ENCODE measurements around the gene RNF31.

RNF31 gene

DNA sequence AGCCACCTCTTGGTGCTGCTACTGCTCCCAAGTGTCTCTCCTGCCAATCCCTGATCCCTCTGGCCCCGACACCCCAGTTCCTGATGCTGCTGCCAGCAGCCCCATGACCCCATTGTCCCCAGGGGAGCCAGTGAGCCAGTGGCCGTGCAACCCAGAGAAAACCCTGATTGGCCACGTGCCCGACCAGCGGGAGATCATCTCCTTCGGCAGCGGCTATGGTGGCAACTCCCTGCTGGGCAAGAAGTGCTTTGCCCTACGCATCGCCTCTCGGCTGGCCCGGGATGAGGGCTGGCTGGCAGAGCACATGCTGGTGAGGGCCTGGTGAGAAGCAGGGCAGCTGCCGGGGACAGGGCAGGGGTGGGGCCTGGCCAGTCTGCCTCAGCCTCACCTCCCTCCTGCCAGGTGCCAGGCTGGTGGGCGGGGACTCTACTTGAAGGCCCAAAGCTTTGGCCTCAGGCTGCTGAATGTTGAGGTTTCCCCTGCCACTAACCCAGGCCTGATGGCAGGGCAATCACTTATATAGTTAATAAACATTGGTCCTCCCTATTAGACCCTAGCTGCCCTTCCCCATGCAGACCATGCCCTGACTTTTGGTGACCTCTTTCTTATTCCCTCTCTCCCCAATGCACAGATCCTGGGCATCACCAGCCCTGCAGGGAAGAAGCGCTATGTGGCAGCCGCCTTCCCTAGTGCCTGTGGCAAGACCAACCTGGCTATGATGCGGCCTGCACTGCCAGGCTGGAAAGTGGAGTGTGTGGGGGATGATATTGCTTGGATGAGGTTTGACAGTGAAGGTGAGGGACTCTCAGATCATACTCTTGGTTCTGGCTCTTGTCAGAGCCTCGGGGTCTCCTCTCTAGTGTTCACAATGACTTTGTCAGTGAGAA lies 48.1 kb upstream of the RNF31 start (continued):
- TF ChIP-seq, protein P1, sequence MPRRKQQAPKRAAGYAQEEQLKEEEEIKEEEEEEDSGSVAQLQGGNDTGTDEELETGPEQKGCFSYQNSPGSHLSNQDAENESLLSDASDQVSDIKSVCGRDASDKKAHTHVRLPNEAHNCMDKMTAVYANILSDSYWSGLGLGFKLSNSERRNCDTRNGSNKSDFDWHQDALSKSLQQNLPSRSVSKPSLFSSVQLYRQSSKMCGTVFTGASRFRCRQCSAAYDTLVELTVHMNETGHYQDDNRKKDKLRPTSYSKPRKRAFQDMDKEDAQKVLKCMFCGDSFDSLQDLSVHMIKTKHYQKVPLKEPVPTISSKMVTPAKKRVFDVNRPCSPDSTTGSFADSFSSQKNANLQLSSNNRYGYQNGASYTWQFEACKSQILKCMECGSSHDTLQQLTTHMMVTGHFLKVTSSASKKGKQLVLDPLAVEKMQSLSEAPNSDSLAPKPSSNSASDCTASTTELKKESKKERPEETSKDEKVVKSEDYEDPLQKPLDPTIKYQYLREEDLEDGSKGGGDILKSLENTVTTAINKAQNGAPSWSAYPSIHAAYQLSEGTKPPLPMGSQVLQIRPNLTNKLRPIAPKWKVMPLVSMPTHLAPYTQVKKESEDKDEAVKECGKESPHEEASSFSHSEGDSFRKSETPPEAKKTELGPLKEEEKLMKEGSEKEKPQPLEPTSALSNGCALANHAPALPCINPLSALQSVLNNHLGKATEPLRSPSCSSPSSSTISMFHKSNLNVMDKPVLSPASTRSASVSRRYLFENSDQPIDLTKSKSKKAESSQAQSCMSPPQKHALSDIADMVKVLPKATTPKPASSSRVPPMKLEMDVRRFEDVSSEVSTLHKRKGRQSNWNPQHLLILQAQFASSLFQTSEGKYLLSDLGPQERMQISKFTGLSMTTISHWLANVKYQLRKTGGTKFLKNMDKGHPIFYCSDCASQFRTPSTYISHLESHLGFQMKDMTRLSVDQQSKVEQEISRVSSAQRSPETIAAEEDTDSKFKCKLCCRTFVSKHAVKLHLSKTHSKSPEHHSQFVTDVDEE (CRISPR knock-in tag; IDR thresholded peaks at IDR 0.05): no peak
- TF ChIP-seq ZC3H10 (CRISPR knock-in tag; IDR thresholded peaks at IDR 0.05) (no peak), ARNTL (CRISPR knock-in tag; IDR thresholded peaks at IDR 0.05; ENCODE audit: borderline replicate concordance, low read depth) (no peak)

DNA sequence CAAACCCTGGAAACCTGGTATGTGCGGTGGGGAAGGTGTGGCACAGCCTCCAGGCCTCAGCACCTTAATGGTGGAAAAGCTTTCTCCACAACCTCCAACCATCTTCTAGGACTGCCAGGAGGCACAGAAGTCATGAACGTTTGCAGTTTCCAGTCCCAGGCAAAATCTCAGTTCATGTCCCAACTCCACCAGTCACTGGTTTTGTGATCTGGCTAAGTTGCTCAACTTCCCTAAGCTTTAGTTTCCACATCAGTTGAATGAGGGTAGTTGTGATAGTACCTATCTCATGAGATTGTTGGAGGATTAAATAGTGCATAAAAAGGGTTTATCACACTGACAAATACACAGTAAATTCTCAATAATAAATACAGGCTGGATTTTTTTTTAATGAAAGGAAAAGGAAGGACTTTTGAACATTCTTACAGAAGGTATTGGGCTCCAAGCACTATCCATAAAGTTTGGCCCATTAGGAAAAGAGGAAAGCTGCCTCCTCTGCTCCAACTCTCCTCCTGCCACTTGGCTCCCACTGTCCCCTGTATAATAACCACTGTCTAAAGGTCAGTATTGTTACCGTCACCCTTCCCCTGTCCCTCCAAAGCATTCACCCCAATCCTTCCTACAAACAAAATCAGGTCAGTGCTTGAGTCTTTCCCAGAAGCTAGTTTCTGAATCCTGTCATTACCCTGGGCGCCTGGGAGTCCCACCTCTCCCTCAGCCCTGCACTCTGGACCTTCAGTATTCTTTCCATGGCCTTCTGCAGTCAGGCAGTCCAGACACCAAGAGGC lies 46.9 kb upstream of the RNF31 start:
- no peak for ATAC-seq
- TF ChIP-seq PPARA (CRISPR knock-in tag; IDR thresholded peaks at IDR 0.05; ENCODE audit: borderline replicate concordance) (no peak), TOX (CRISPR knock-in tag; IDR thresholded peaks at IDR 0.05; ENCODE audit: borderline replicate concordance) (no peak), ZNF8 (CRISPR knock-in tag; IDR thresholded peaks at IDR 0.05) (no peak), SNAI2 (CRISPR knock-in tag; IDR thresholded peaks at IDR 0.05) (no peak)

DNA sequence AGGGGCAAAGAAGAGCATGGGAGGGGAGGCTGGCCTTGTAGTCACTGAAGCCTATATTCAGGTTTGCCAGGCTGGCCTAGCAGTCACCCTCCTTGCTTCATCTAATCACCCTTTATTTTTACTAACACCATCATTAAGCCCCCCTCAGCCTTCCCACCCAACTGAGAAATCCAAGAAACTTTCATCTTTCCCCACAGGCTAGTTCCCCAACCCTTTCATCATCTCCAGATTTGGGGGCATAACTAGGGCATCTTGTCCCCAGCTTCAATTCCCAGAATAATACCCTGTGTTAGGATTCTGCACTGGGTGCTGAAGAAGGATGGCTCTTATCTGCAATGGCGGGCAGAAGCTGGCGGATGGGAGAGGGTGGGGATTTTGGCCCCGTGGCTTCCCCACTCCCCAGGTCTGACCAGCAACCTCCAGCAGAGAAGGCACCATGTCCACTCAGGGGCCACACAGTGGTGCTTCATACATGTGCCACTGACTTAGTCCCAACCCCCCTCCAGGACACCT lies 46.3 kb upstream of the RNF31 start:
- no peak for TF ChIP-seq BACH2 (CRISPR knock-in tag; IDR thresholded peaks at IDR 0.05; ENCODE audit: borderline replicate concordance)
- no peak for TF ChIP-seq GLIS3 (CRISPR knock-in tag; IDR thresholded peaks at IDR 0.05)
- no peak for TF ChIP-seq ZC3H10 (CRISPR knock-in tag; IDR thresholded peaks at IDR 0.05)
- TF ChIP-seq, protein P2, sequence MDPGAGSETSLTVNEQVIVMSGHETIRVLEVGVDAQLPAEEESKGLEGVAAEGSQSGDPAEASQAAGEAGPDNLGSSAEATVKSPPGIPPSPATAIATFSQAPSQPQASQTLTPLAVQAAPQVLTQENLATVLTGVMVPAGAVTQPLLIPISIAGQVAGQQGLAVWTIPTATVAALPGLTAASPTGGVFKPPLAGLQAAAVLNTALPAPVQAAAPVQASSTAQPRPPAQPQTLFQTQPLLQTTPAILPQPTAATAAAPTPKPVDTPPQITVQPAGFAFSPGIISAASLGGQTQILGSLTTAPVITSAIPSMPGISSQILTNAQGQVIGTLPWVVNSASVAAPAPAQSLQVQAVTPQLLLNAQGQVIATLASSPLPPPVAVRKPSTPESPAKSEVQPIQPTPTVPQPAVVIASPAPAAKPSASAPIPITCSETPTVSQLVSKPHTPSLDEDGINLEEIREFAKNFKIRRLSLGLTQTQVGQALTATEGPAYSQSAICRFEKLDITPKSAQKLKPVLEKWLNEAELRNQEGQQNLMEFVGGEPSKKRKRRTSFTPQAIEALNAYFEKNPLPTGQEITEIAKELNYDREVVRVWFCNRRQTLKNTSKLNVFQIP (CRISPR knock-in tag; IDR thresholded peaks at IDR 0.05; ENCODE audit: borderline replicate concordance, low read depth): no peak
- TF ChIP-seq ZNF8 (CRISPR knock-in tag; IDR thresholded peaks at IDR 0.05): no peak
- TF ChIP-seq RARB (CRISPR knock-in tag; IDR thresholded peaks at IDR 0.05): no peak
- TF ChIP-seq ISL1 (CRISPR knock-in tag; IDR thresholded peaks at IDR 0.05): no peak
- TF ChIP-seq OSR1 (CRISPR knock-in tag; IDR thresholded peaks at IDR 0.05): no peak
- TF ChIP-seq, protein P3, sequence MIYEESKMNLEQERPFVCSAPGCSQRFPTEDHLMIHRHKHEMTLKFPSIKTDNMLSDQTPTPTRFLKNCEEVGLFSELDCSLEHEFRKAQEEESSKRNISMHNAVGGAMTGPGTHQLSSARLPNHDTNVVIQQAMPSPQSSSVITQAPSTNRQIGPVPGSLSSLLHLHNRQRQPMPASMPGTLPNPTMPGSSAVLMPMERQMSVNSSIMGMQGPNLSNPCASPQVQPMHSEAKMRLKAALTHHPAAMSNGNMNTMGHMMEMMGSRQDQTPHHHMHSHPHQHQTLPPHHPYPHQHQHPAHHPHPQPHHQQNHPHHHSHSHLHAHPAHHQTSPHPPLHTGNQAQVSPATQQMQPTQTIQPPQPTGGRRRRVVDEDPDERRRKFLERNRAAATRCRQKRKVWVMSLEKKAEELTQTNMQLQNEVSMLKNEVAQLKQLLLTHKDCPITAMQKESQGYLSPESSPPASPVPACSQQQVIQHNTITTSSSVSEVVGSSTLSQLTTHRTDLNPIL (CRISPR knock-in tag; IDR thresholded peaks at IDR 0.05; ENCODE audit: low read depth): no peak
- no peak for TF ChIP-seq TCF4 (CRISPR knock-in tag; IDR thresholded peaks at IDR 0.05; ENCODE audit: borderline replicate concordance)
- TF ChIP-seq ZFP30 (CRISPR knock-in tag; IDR thresholded peaks at IDR 0.05): no peak
- TF ChIP-seq ARNTL (CRISPR knock-in tag; IDR thresholded peaks at IDR 0.05; ENCODE audit: borderline replicate concordance, low read depth): no peak
- ATAC-seq: no peak

DNA sequence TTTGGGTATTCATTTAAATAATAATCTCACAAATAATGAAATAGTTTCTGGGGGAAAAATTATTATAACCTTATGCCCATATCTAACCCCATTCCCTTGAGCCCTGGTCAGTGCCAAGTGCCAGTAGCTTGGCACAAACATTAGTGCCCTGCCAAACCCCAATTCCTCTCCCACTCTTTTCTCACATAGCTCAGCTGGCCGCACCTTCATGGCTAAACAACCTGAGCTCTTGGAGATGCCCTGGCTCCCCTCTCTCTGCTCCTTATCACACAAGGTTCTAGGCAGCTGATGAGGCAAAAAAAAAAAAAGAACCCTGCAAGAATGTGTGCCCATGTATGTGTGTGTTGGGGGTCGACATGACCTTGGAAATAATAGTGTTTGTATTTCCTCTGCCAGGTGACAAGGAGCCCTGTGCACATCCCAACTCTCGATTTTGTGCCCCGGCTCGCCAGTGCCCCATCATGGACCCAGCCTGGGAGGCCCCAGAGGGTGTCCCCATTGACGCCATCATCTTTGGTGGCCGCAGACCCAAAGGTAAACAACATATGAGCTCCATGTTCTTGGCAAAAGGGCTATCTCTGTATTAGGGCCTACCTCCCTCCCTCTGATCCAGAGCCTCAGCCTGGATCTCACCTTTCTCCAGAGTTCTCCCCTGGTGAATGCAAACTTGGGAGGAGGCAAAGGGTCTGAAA lies 44.8 kb upstream of the RNF31 start:
- no peak for ATAC-seq
- TF ChIP-seq, protein P2 (CRISPR knock-in tag; IDR thresholded peaks at IDR 0.05; ENCODE audit: borderline replicate concordance, low read depth): no peak
- TF ChIP-seq, protein P3 (CRISPR knock-in tag; IDR thresholded peaks at IDR 0.05; ENCODE audit: low read depth): no peak
- TF ChIP-seq CSDC2 (CRISPR knock-in tag; IDR thresholded peaks at IDR 0.05): no peak
- no peak for TF ChIP-seq TCF4 (CRISPR knock-in tag; IDR thresholded peaks at IDR 0.05; ENCODE audit: borderline replicate concordance)
- no peak for TF ChIP-seq ARNTL (CRISPR knock-in tag; IDR thresholded peaks at IDR 0.05; ENCODE audit: borderline replicate concordance, low read depth)
- TF ChIP-seq ZNF565 (CRISPR knock-in tag; conservative IDR thresholded peaks at IDR 0.05; ENCODE audit: low read depth): no peak
- no peak for TF ChIP-seq TOX (CRISPR knock-in tag; IDR thresholded peaks at IDR 0.05; ENCODE audit: borderline replicate concordance)
- no peak for TF ChIP-seq ZNF70 (CRISPR knock-in tag; IDR thresholded peaks at IDR 0.05)
- no peak for TF ChIP-seq ZC3H10 (CRISPR knock-in tag; IDR thresholded peaks at IDR 0.05)
- no peak for TF ChIP-seq PPARA (CRISPR knock-in tag; IDR thresholded peaks at IDR 0.05; ENCODE audit: borderline replicate concordance)
- TF ChIP-seq, protein P4, sequence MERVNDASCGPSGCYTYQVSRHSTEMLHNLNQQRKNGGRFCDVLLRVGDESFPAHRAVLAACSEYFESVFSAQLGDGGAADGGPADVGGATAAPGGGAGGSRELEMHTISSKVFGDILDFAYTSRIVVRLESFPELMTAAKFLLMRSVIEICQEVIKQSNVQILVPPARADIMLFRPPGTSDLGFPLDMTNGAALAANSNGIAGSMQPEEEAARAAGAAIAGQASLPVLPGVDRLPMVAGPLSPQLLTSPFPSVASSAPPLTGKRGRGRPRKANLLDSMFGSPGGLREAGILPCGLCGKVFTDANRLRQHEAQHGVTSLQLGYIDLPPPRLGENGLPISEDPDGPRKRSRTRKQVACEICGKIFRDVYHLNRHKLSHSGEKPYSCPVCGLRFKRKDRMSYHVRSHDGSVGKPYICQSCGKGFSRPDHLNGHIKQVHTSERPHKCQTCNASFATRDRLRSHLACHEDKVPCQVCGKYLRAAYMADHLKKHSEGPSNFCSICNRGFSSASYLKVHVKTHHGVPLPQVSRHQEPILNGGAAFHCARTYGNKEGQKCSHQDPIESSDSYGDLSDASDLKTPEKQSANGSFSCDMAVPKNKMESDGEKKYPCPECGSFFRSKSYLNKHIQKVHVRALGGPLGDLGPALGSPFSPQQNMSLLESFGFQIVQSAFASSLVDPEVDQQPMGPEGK (CRISPR knock-in tag; IDR thresholded peaks at IDR 0.05; ENCODE audit: borderline replicate concordance): no peak
- no peak for TF ChIP-seq RARB (CRISPR knock-in tag; IDR thresholded peaks at IDR 0.05)
